Neural progenitor cell (in vitro differentiated cells): ENCODE measurements around the gene ANO10. TPM values are rescaled to one million over a fixed set of nuclear protein-coding genes. Genes with fewer than 3 reads are reported as not detected.

ENCODE experiments used
- DNase-seq: peaks from one replicate; pipeline ENCODE4 v3.0.0-alpha.2; 2016; ENCODE audit warnings: low spot score
- H2AFZ ChIP-seq: fragments of 200-600 bp; sonication (generic); replicated peaks from 2 replicates; pipeline ENCODE4 v1.6.1; 2016; ENCODE audit warnings: antibody characterized with exemption
- H3F3A ChIP-seq: fragments of 200-600 bp; sonication (generic); 2 replicates; pipeline ENCODE4 v1.6.1; 2016; ENCODE audit warnings: antibody characterized with exemption, low read depth
- H3K27ac ChIP-seq: fragments of 200-600 bp; sonication (generic); 2 replicates; pipeline ENCODE4 v1.5.1; 2016; ENCODE audit warnings: mild to moderate bottlenecking
- H3K27me3 ChIP-seq: fragments of 200-600 bp; sonication (generic); 2 replicates; pipeline ENCODE4 v1.6.1; 2016; ENCODE audit warnings: mild to moderate bottlenecking, moderate library complexity
- H3K36me3 ChIP-seq: fragments of 200-600 bp; sonication (generic); 2 replicates; pipeline ENCODE4 v1.5.1; 2016
- H3K4me1 ChIP-seq: fragments of 200-600 bp; sonication (generic); 2 replicates; pipeline ENCODE4 v1.6.1; 2016; ENCODE audit warnings: mixed run types
- H3K4me2 ChIP-seq: fragments of 200-600 bp; sonication (generic); 2 replicates; pipeline ENCODE4 v1.6.1; 2016
- H3K4me3 ChIP-seq: fragments of 200-600 bp; sonication (generic); 2 replicates; pipeline ENCODE4 v1.5.1; 2016
- H3K79me2 ChIP-seq: fragments of 200-600 bp; sonication (generic); 2 replicates; pipeline ENCODE4 v1.6.1; 2016; ENCODE audit warnings: low read depth
- H3K9ac ChIP-seq: fragments of 200-600 bp; sonication (generic); 2 replicates; pipeline ENCODE4 v1.6.1; 2016
- H3K9me3 ChIP-seq: fragments of 200-600 bp; sonication (generic); 2 replicates; pipeline ENCODE4 v1.5.1; 2016; ENCODE audit warnings: low read depth
- H4K20me1 ChIP-seq: fragments of 200-600 bp; sonication (generic); 2 replicates; pipeline ENCODE4 v1.6.1; 2016; ENCODE audit warnings: low read depth
- H3K27ac Mint-ChIP-seq: 3 replicates; pipeline ENCODE4 v1.8.0; 2021; ENCODE audit warnings: mixed read lengths
- H3K27me3 Mint-ChIP-seq: 2 replicates; pipeline ENCODE4 v1.8.0; 2022; ENCODE audit warnings: low read depth, mild to moderate bottlenecking, inconsistent platforms, moderate library complexity, mixed read lengths; ENCODE audit not compliant: insufficient read depth
- H3K36me3 Mint-ChIP-seq: 3 replicates; pipeline ENCODE4 v1.8.0; 2021; ENCODE audit warnings: mixed read lengths
- H3K4me1 Mint-ChIP-seq: 3 replicates; pipeline ENCODE4 v1.8.0; 2021; ENCODE audit warnings: mixed read lengths
- H3K4me3 Mint-ChIP-seq: 3 replicates; pipeline ENCODE4 v1.8.0; 2021; ENCODE audit warnings: mild to moderate bottlenecking, moderate library complexity, mixed read lengths
- H3K9me3 Mint-ChIP-seq: 3 replicates; pipeline ENCODE4 v1.8.0; 2020; ENCODE audit warnings: mixed read lengths
- CTCF ChIP-seq: fragments of 200-600 bp; sonication (generic); IDR thresholded peaks from 2 replicates; pipeline ENCODE4 v1.5.1; 2017; ENCODE audit warnings: antibody characterized with exemption, mild to moderate bottlenecking
- EZH2 ChIP-seq: fragments of 200-600 bp; sonication (generic); IDR thresholded peaks from 2 replicates; pipeline ENCODE4 v1.6.1; 2017; ENCODE audit warnings: antibody characterized with exemption, mild to moderate bottlenecking, moderate library complexity
- EZH2phosphoT487 ChIP-seq: fragments of 200-600 bp; sonication (generic); IDR thresholded peaks from 2 replicates; pipeline ENCODE4 v1.6.1; 2017; ENCODE audit warnings: antibody characterized with exemption
- total RNA-seq: library from RNA; depleted of rRNA; stranded (reverse); fragments of >200 nt; gene quantifications from 2 replicates; pipeline ENCODE4 v1.2.3, GENCODE V29; 2015; ENCODE audit warnings: low replicate concordance

The ANO10 gene
- total RNA-seq, 1 donor from 2014 or later, result 44.4 TPM

- H3K27me3 ChIP-seq, result no peaks in the 10 kb centered on the region
- H2AFZ ChIP-seq, result no peak overlapping the region
- no peak overlapping the region for H3K27ac ChIP-seq
- Mint-ChIP-seq H3K4me1 (no peaks in the 10 kb centered on the region), H3K9me3 (no peaks in the 10 kb centered on the region), H3K36me3 (peaks cover 9% of the 10 kb centered on the region), H3K4me3 (no peak overlapping the region), H3K27me3 (no peaks in the 10 kb centered on the region), H3K27ac (no peak overlapping the region)
- H3K9ac ChIP-seq, result no peak overlapping the region
- TF ChIP-seq CTCF (no peak), EZH2 (no peak), EZH2phosphoT487 (no peak)
- H4K20me1 ChIP-seq, result no peaks in the 10 kb centered on the region
- H3K4me3 ChIP-seq, result no peak overlapping the region
- H3K9me3 ChIP-seq, result no peaks in the 10 kb centered on the region
- no peak for DNase-seq
- H3K36me3 ChIP-seq, result peaks cover 4% of the 10 kb centered on the region
- H3F3A ChIP-seq, result no peaks in the 10 kb centered on the region
- peaks cover 11% of the 10 kb centered on the region for H3K4me1 ChIP-seq
- no peak overlapping the region for H3K4me2 ChIP-seq
- H3K79me2 ChIP-seq, result no peaks in the 10 kb centered on the region
These were observed 189.3 kb downstream of the ANO10 start for GRCh38 chr3:43432462-43432861.

- Histone ChIP-seq H2AFZ (no peak overlapping the region), H3K27ac (peak overlapping the region; percentile 17), H3F3A (no peaks in the 10 kb centered on the region), H3K79me2 (no peaks in the 10 kb centered on the region), H3K27me3 (no peaks in the 10 kb centered on the region), H3K9me3 (no peaks in the 10 kb centered on the region), H3K36me3 (peaks cover 4% of the 10 kb centered on the region), H4K20me1 (no peaks in the 10 kb centered on the region), H3K4me2 (no peak overlapping the region), H3K4me3 (no peak overlapping the region), H3K9ac (no peak overlapping the region), H3K4me1 (no peaks in the 10 kb centered on the region)
- Mint-ChIP-seq H3K36me3 (peaks cover 4% of the 10 kb centered on the region), H3K27me3 (peaks cover 2% of the 10 kb centered on the region), H3K9me3 (no peaks in the 10 kb centered on the region), H3K4me1 (no peaks in the 10 kb centered on the region), H3K4me3 (no peak overlapping the region), H3K27ac (no peak overlapping the region)
- no peak for TF ChIP-seq EZH2
- no peak for TF ChIP-seq CTCF
- no peak for DNase-seq
These were observed 195.4 kb downstream of the ANO10 start for GRCh38 chr3:43426388-43426787.

- no peaks in the 10 kb centered on the region for H3K4me1 Mint-ChIP-seq
- Histone ChIP-seq H4K20me1 (no peaks in the 10 kb centered on the region), H3F3A (no peaks in the 10 kb centered on the region), H3K27me3 (no peaks in the 10 kb centered on the region), H3K4me3 (no peak overlapping the region), H3K36me3 (peaks cover 4% of the 10 kb centered on the region), H3K27ac (peak overlapping the region; percentile 17), H3K9ac (no peak overlapping the region), H3K4me1 (no peaks in the 10 kb centered on the region), H3K79me2 (no peaks in the 10 kb centered on the region), H3K4me2 (no peak overlapping the region), H3K9me3 (no peaks in the 10 kb centered on the region), H2AFZ (no peak overlapping the region)
- H3K4me3 Mint-ChIP-seq, result no peak overlapping the region
- DNase-seq, result no peak
- no peaks in the 10 kb centered on the region for H3K9me3 Mint-ChIP-seq
- peaks cover 2% of the 10 kb centered on the region for H3K27me3 Mint-ChIP-seq
- peaks cover 2% of the 10 kb centered on the region for H3K36me3 Mint-ChIP-seq
- H3K27ac Mint-ChIP-seq, result no peak overlapping the region
- TF ChIP-seq EZH2, result no peak
- TF ChIP-seq EZH2phosphoT487, result no peak
- TF ChIP-seq CTCF, result no peak
These were observed 196.0 kb downstream of the ANO10 start for GRCh38 chr3:43425829-43426228.

- Histone ChIP-seq H3K4me1 (no peaks in the 10 kb centered on the region), H3K9me3 (no peaks in the 10 kb centered on the region), H4K20me1 (no peaks in the 10 kb centered on the region), H3K4me3 (no peak overlapping the region), H3K79me2 (no peaks in the 10 kb centered on the region), H3K27me3 (no peaks in the 10 kb centered on the region), H3F3A (no peaks in the 10 kb centered on the region), H3K4me2 (no peak overlapping the region), H3K9ac (no peak overlapping the region), H3K27ac (no peak overlapping the region), H3K36me3 (no peaks in the 10 kb centered on the region), H2AFZ (no peak overlapping the region)
- DNase-seq, result no peak
- TF ChIP-seq CTCF, result no peak
- TF ChIP-seq EZH2, result no peak
- no peak for TF ChIP-seq EZH2phosphoT487
- no peak overlapping the region for H3K27ac Mint-ChIP-seq
- H3K27me3 Mint-ChIP-seq, result peaks cover 2% of the 10 kb centered on the region
- no peak overlapping the region for H3K4me3 Mint-ChIP-seq
- H3K36me3 Mint-ChIP-seq, result peaks cover 2% of the 10 kb centered on the region
- no peaks in the 10 kb centered on the region for H3K4me1 Mint-ChIP-seq
- H3K9me3 Mint-ChIP-seq, result no peaks in the 10 kb centered on the region
These were observed 198.2 kb downstream of the ANO10 start for GRCh38 chr3:43423639-43424038.
